OCI-LY7 (cell line): Measurements from ENCODE around the gene SMG9.

Experiments used
- EZH2phosphoT487 ChIP-seq: fragments of 200-600 bp; sonication (generic); IDR thresholded peaks from 2 replicates; pipeline ENCODE4 v1.6.1; 2018; ENCODE audit warnings: low read depth, borderline replicate concordance, mild to moderate bottlenecking, mixed run types, antibody characterized with exemption, low read length, moderate library complexity, mixed read lengths
- TF ChIP-seq, protein P1 (sequence below): fragments of 200-600 bp; sonication (generic); conservative IDR thresholded peaks from 2 replicates; pipeline ENCODE4 v1.5.1; 2014; ENCODE audit warnings: mild to moderate bottlenecking, antibody characterized with exemption, low read length, moderate library complexity, mixed read lengths

DNA sequence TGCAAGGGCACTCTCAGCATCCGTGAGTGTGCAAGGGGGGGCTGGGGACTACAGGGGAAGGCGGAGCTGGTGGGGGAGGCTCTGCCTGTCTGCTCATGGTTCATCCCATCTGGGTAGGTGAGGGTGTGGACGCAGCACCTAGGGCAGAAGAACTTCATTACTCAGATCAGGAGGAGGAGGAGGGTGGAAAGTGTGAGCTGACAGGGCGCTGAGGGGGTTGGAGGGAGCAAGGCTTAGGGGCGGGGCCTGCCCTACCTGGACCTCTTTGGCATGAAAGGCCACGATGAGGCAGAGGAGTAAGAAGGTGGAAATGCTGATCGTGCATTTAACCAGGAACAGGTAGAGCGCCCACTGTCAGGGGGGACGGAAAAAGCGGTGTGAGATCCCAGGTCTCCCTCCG lies 21.5 kb upstream of the SMG9 start:
- TF ChIP-seq, protein P1, sequence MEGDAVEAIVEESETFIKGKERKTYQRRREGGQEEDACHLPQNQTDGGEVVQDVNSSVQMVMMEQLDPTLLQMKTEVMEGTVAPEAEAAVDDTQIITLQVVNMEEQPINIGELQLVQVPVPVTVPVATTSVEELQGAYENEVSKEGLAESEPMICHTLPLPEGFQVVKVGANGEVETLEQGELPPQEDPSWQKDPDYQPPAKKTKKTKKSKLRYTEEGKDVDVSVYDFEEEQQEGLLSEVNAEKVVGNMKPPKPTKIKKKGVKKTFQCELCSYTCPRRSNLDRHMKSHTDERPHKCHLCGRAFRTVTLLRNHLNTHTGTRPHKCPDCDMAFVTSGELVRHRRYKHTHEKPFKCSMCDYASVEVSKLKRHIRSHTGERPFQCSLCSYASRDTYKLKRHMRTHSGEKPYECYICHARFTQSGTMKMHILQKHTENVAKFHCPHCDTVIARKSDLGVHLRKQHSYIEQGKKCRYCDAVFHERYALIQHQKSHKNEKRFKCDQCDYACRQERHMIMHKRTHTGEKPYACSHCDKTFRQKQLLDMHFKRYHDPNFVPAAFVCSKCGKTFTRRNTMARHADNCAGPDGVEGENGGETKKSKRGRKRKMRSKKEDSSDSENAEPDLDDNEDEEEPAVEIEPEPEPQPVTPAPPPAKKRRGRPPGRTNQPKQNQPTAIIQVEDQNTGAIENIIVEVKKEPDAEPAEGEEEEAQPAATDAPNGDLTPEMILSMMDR = no peak
- no peak for TF ChIP-seq EZH2phosphoT487
